HepG2 (cell line): ENCODE results near the gene PIEZO1. TPM values are rescaled to one million over a fixed set of nuclear protein-coding genes. Genes with fewer than 3 reads are reported as not detected.
A peak's percentile ranks its signal among the peaks of the same experiment; 100 is the strongest.

Source experiments
- ATAC-seq: fragments of 200-7000 bp; cut with Tn5 transposase; 3 replicates; pipeline ENCODE4 v1.9.1; 2020; ENCODE audit warnings: mild to moderate bottlenecking, moderate library complexity
- BruUV-seq: library from RNA; stranded (reverse); fragments of 400-500 nt; replicated peaks from 2 replicates; lab custom pipeline; 2021; lab: Mats Ljungman, UMichigan
- CTCF ChIA-PET: fragments of 300-600 bp; formaldehyde crosslinking; extraction: SDS; loops from one replicate; lab custom pipeline; 2021; ENCODE audit warnings: low total read pairs, inconsistent platforms, low intra/inter-chr PET ratio; lab: Yijun Ruan, JAX
- POLR2A ChIA-PET: fragments of 350-600 bp; sonication (Branson Sonifier 250); formaldehyde crosslinking; loops from one replicate; lab custom pipeline; 2020; ENCODE audit warnings: antibody characterized with exemption, inconsistent platforms; lab: Yijun Ruan, JAX
- DNase-seq: peaks from one replicate; pipeline ENCODE4 v3.0.0-alpha.2; 2015; ENCODE audit warnings: low spot score
- FAIRE-seq: peaks from 3 replicates; lab custom pipeline; 2011; peaks lifted over from hg19 to GRCh38; lab: Jason Lieb, UNC
- H2AFZ ChIP-seq: one replicate; pipeline ENCODE4 v1.6.1; 2011; ENCODE audit warnings: low read length, inconsistent platforms
- H3K27ac ChIP-seq: fragments of 300-600 bp; 3 replicates; pipeline ENCODE4 v1.8.0; 2011; ENCODE audit warnings: mixed run types, mild to moderate bottlenecking, mixed read lengths, low read length, inconsistent platforms; ENCODE audit not compliant: insufficient read depth; ENCODE audit errors: extremely low read length
- H3K27me3 ChIP-seq, 2 experiments: fragments of 200-600 bp in 1 of 2; 2 replicates in 1 of 2; 3 replicates in 1 of 2; pipeline versions ENCODE4 v1.6.0 to v1.8.0; 2011; ENCODE audit warnings: low read length in 2 of 2, mild to moderate bottlenecking in 2 of 2, moderate library complexity in 2 of 2, inconsistent platforms in 1 of 2; ENCODE audit not compliant: insufficient read depth in 2 of 2, control insufficient read depth in 1 of 2
- H3K36me3 ChIP-seq, 2 experiments: fragments of 200-600 bp in 1 of 2; replicated peaks in 1 of 2; 2 replicates in 1 of 2; 3 replicates in 1 of 2; pipeline versions ENCODE4 v1.5.1 to v1.8.0; 2011; ENCODE audit warnings: low read length in 2 of 2, inconsistent platforms in 1 of 2; ENCODE audit not compliant: insufficient read depth in 2 of 2, control insufficient read depth in 1 of 2
- H3K4me1 ChIP-seq: 2 replicates; pipeline ENCODE4 v1.5.1; 2012; ENCODE audit warnings: low read length, inconsistent platforms; ENCODE audit not compliant: insufficient read depth
- H3K4me2 ChIP-seq: 2 replicates; pipeline ENCODE4 v1.6.0; 2011; ENCODE audit warnings: low read depth, low read length, inconsistent platforms
- H3K4me3 ChIP-seq, 3 experiments: fragments of 200-600 bp in 1 of 3; sonication (generic), shearing (Covaris generic) in 1 of 3; replicated peaks in 1 of 3; 2 replicates each; pipeline ENCODE4 v1.5.1; 2011 to 2016; ENCODE audit warnings: low read length in 3 of 3, inconsistent platforms in 2 of 3, low read depth in 2 of 3, mild to moderate bottlenecking in 2 of 3, control low read depth in 1 of 3, mixed read lengths in 1 of 3; ENCODE audit not compliant: insufficient read depth in 1 of 3
- H3K79me2 ChIP-seq: one replicate; pipeline ENCODE4 v1.6.1; 2011; ENCODE audit warnings: low read length, inconsistent platforms; ENCODE audit not compliant: insufficient read depth
- H3K9ac ChIP-seq: 2 replicates; pipeline ENCODE4 v1.6.0; 2011; ENCODE audit warnings: mild to moderate bottlenecking, low read depth, low read length, inconsistent platforms; ENCODE audit not compliant: insufficient read depth
- H3K9me3 ChIP-seq: 2 replicates; pipeline ENCODE4 v1.5.1; 2012; ENCODE audit warnings: mild to moderate bottlenecking, low read length
- H4K20me1 ChIP-seq: 2 replicates; pipeline ENCODE4 v1.6.0; 2011; ENCODE audit warnings: inconsistent platforms, mild to moderate bottlenecking, low read length, moderate library complexity; ENCODE audit not compliant: insufficient read depth
- AGO2 ChIP-seq: fragments of 200-400 bp; formaldehyde crosslinking; optimal IDR thresholded peaks from 2 replicates; pipeline ENCODE3; 2017; ENCODE audit warnings: mild to moderate bottlenecking, low read depth, low read length, moderate library complexity
- AKAP8 ChIP-seq: sonication (generic); formaldehyde crosslinking; IDR thresholded peaks from 2 replicates; pipeline ENCODE4 v1.5.1; 2020; ENCODE audit warnings: mild to moderate bottlenecking, missing genetic modification reagents
- CERS6 ChIP-seq: sonication (generic); formaldehyde crosslinking; IDR thresholded peaks from 2 replicates; pipeline ENCODE4 v1.5.0; 2020; ENCODE audit warnings: missing genetic modification reagents
- CREB1 ChIP-seq, 2 experiments: fragments of 450-650 bp in 1 of 2; IDR thresholded peaks; 2 replicates each; pipeline ENCODE4 v1.6.1; 2016 to 2017; ENCODE audit warnings: control low read depth in 1 of 2, mild to moderate bottlenecking in 1 of 2, missing compliant biosample characterization in 1 of 2, missing genetic modification characterization in 1 of 2
- ELF1 ChIP-seq: sonication (generic); formaldehyde crosslinking; IDR thresholded peaks from 2 replicates; pipeline ENCODE4 v1.4.0; 2020; ENCODE audit warnings: missing genetic modification reagents
- SKI ChIP-seq: fragments of 450-650 bp; IDR thresholded peaks from one replicate; pipeline ENCODE4 v1.6.1; 2018; ENCODE audit warnings: mild to moderate bottlenecking; ENCODE audit not compliant: partially characterized antibody
- ZMYM3 ChIP-seq: sonication (generic); formaldehyde crosslinking; IDR thresholded peaks from 2 replicates; pipeline ENCODE4 v1.5.1; 2020; ENCODE audit warnings: mild to moderate bottlenecking, missing genetic modification reagents
- ZNF530 ChIP-seq: sonication (generic); formaldehyde crosslinking; IDR thresholded peaks from 2 replicates; pipeline ENCODE4 v1.5.0; 2020; ENCODE audit warnings: low read depth, mild to moderate bottlenecking, missing genetic modification reagents
- ZNF724P ChIP-seq: sonication (generic); formaldehyde crosslinking; IDR thresholded peaks from 2 replicates; pipeline ENCODE4 v1.8.0; 2022; ENCODE audit warnings: missing genetic modification reagents, borderline replicate concordance
- whole genome bisulfite sequencing: methylation state at CpG from one replicate; pipeline ENCODE4 v1.1.6; 2017; ENCODE audit warnings: low lambda C conversion rate; 5-methylcytosine and 5-hydroxymethylcytosine counted together
- in situ Hi-C: cut with HindIII; loops from 2 replicates; pipeline ENCODE4 v1.10.0; 2017; ENCODE audit warnings: low pct_unique_long_range_greater_than_20kb; ENCODE audit not compliant: extremely low pct_ligation_motif_present
- intact Hi-C: fragments of 100-400 bp; cut with micrococcal nuclease; formaldehyde crosslinking; loops from one replicate; pipeline ENCODE4 v1.10.0; 2022; ENCODE audit not compliant: unreplicated experiment
- polyA plus RNA-seq, 8 experiments: library from polyadenylated mRNA; depleted of rRNA in 3 of 8; stranded (reverse) in 7 of 8; unstranded in 1 of 8; fragments of >200 nt; fragmentation: Illumina TruSeq in 4 of 8; extraction: Trizol in 4 of 8; gene quantifications; 2 replicates each; pipeline versions ENCODE4 v1.2.1 to v1.2.3, GENCODE V29; 2011 to 2016; ENCODE audit warnings: low read depth in 4 of 8, missing spikeins in 1 of 8, mixed read lengths in 1 of 8; ENCODE audit not compliant: insufficient read depth in 1 of 8
- total RNA-seq, 5 experiments: library from RNA; depleted of rRNA; stranded (reverse); fragments of >200 nt; fragmentation: Illumina TruSeq; extraction: Trizol; gene quantifications; 2 replicates each; pipeline ENCODE4 v1.2.3, GENCODE V29; 2016; ENCODE audit warnings: low read depth in 1 of 5

Gene PIEZO1
- total and polyA plus RNA-seq, 2 of the 13 experiments (the other 11 are each of a cell fraction or from before 2014, with no cell fraction given), result 67.9 to 85.0 TPM

- intact Hi-C loops (loop anchor here (5.0 kb wide), 1 partner anchor 422 kb away; no protein-coding TSS in a partner anchor), in situ Hi-C loops (no loop called here)
- H3K4me1 ChIP-seq, result no peaks in the 10 kb centered on the region
- H4K20me1 ChIP-seq, result peaks cover 5% of the 10 kb centered on the region
- ChIA-PET CTCF (interaction anchor here (1.6 to 2.0 kb wide), 2 partner anchors 41 to 422 kb away, joined by 8 to 10 read pairs; partner anchors contain the start of gene PIEZO1), POLR2A (no interaction called here)
- H3K4me2 ChIP-seq, result no peak overlapping the region
- H3K36me3 ChIP-seq, result peaks cover 23 to 35% of the 10 kb centered on the region in 2 experiments; a peak in 4 of 5 replicates
- FAIRE-seq (no peak), ATAC-seq (no peak), DNase-seq (no peak)
- H3K4me3 ChIP-seq, result no peak overlapping the region
- TF ChIP-seq ZNF724P (CRISPR knock-in tag) (no peak), AGO2 (peak; percentile 5), ZNF530 (CRISPR knock-in tag) (0 out of 2 replicates have a peak, but pooled peaks have one; percentile 2)
- no peak overlapping the region for H2AFZ ChIP-seq
- no peak overlapping the region for H3K27ac ChIP-seq
- no peaks in the 10 kb centered on the region for H3K79me2 ChIP-seq
- no peaks in the 10 kb centered on the region; a peak in 1 of 5 replicates for H3K27me3 ChIP-seq
- H3K9me3 ChIP-seq, result no peaks in the 10 kb centered on the region
- BruUV-seq, result no TSS peak
- 92% methylated on average over 37 of the region's 39 CpGs for WGBS
- no peak overlapping the region for H3K9ac ChIP-seq
These were observed 40.2 kb downstream of the PIEZO1 start for GRCh38 chr16:88744577-88745521.

GRCh38 chr16:88743693-88744576, 41.1 kb downstream of the PIEZO1 start:
- Histone ChIP-seq H3K9ac (no peak overlapping the region), H3K4me2 (no peak overlapping the region), H3K36me3 (peaks cover 23 to 39% of the 10 kb centered on the region in 2 experiments; a peak in 4 of 5 replicates), H2AFZ (no peak overlapping the region), H4K20me1 (peaks cover 5% of the 10 kb centered on the region), H3K4me1 (no peaks in the 10 kb centered on the region), H3K4me3 (no peak overlapping the region), H3K9me3 (no peaks in the 10 kb centered on the region), H3K27me3 (no peaks in the 10 kb centered on the region; a peak in 1 of 5 replicates), H3K79me2 (no peaks in the 10 kb centered on the region), H3K27ac (no peak overlapping the region)
- DNase-seq (peak; percentile 60), FAIRE-seq (peak; percentile 90), ATAC-seq (peak; percentile 77)
- WGBS, result 58% methylated on average over 17 of the region's 32 CpGs
- BruUV-seq, result no TSS peak
- intact Hi-C loops, result loop anchor here (5.0 kb wide), 1 partner anchor 423 kb away; no protein-coding TSS in a partner anchor
- in situ Hi-C loops, result no loop called here
- POLR2A ChIA-PET, result no interaction called here
- CTCF ChIA-PET, result interaction anchor here (0.6 to 2.0 kb wide), 5 partner anchors 40 to 423 kb away, joined by 3 to 10 read pairs (median 5); partner anchors contain the start of gene PIEZO1
- TF ChIP-seq AKAP8 (CRISPR knock-in tag), result no peak
- no peak for TF ChIP-seq ZMYM3
- no peak for TF ChIP-seq CERS6
- TF ChIP-seq CREB1 (IDR thresholded peaks at IDR 0.05), result no peak
- TF ChIP-seq CREB1 (CRISPR knock-in tag; IDR thresholded peaks at IDR 0.05), result no peak
- no peak for TF ChIP-seq ELF1 (CRISPR knock-in tag)
- no peak for TF ChIP-seq SKI
